Measurements from ENCODE around the gene OOSP3. TPM values are rescaled to one million over a fixed set of nuclear protein-coding genes. Genes with fewer than 3 reads are reported as not detected.
A peak's percentile ranks its signal among the peaks of the same experiment; 100 is the strongest.
"Not testable (repeated sequence)": the region's sequence is repeated elsewhere in the genome, so short reads cannot be mapped to it uniquely, and the experiment has no call there.

The OOSP3 gene
- total RNA-seq, 1 experiment from 2014 or later = not detected

- H3K27me3 ChIP-seq (ENCODE audit: insufficient read depth, low read depth); H3K4me2 ChIP-seq; H3K9me2 ChIP-seq (ENCODE audit: insufficient read depth); H2AFZ ChIP-seq; H3K4me1 ChIP-seq (replicated peaks; ENCODE audit: insufficient read depth); H3K79me2 ChIP-seq (ENCODE audit: low read depth); DNase-seq; BruUV-seq (replicated peaks); H3K36me3 ChIP-seq (ENCODE audit: low read depth); H4K20me1 ChIP-seq (ENCODE audit: insufficient read depth); H3K4me3 ChIP-seq; intact Hi-C loops (cut with micrococcal nuclease; ENCODE audit: unreplicated experiment); H3K27ac ChIP-seq; H3K9me3 ChIP-seq (ENCODE audit: insufficient read depth, low read depth); H3F3A ChIP-seq (ENCODE audit: insufficient read depth, low read depth); CTCF ChIA-PET: not testable (repeated sequence)
- POLR2A ChIA-PET (ENCODE audit: unreplicated experiment) = interaction anchor here (0.6 kb wide), 1 partner anchor 21 kb away, joined by 5 read pairs; no protein-coding TSS in a partner anchor
These were observed 27.2 kb upstream of the OOSP3 start for GRCh38 chr11:59851416-59851815.

- H2AFZ ChIP-seq = no peak overlapping the region
- H3K27me3 ChIP-seq (ENCODE audit: insufficient read depth, low read depth) = no peaks in the 10 kb centered on the region
- H3K9me3 ChIP-seq (ENCODE audit: insufficient read depth, low read depth) = no peaks in the 10 kb centered on the region
- no peak overlapping the region for H3K4me3 ChIP-seq
- no peak for DNase-seq
- no peak overlapping the region for H3K27ac ChIP-seq
- no peak for TF ChIP-seq EZH2 (IDR thresholded peaks at IDR 0.05; ENCODE audit: low read depth)
- TF ChIP-seq CTCF (conservative IDR thresholded peaks at IDR 0.05) = no peak
- H3K4me1 ChIP-seq (replicated peaks; ENCODE audit: insufficient read depth) = peaks cover 33% of the 10 kb centered on the region
- no peaks in the 10 kb centered on the region for H4K20me1 ChIP-seq (ENCODE audit: insufficient read depth)
- intact Hi-C loops (cut with micrococcal nuclease; ENCODE audit: unreplicated experiment) = loop anchor here (5.0 kb wide), 1 partner anchor 43 kb away; the partner anchor contains the start of gene MRPL16
- no TSS peak for BruUV-seq (replicated peaks)
- H3K36me3 ChIP-seq (ENCODE audit: low read depth) = no peaks in the 10 kb centered on the region
- no peaks in the 10 kb centered on the region for H3K9me2 ChIP-seq (ENCODE audit: insufficient read depth)
- H3K4me2 ChIP-seq = no peak overlapping the region
- H3K79me2 ChIP-seq (ENCODE audit: low read depth) = no peaks in the 10 kb centered on the region
- peaks cover 25% of the 10 kb centered on the region; the same call in 1 of the 2 replicates for H3F3A ChIP-seq (ENCODE audit: insufficient read depth, low read depth)
- POLR2A ChIA-PET (ENCODE audit: unreplicated experiment) = no interaction called here
- CTCF ChIA-PET = no interaction called here
These were observed 23.7 kb upstream of the OOSP3 start for GRCh38 chr11:59854871-59855270.

- H3K79me2 ChIP-seq (ENCODE audit: low read depth) = no peaks in the 10 kb centered on the region
- no peaks in the 10 kb centered on the region for H4K20me1 ChIP-seq (ENCODE audit: insufficient read depth)
- H3K36me3 ChIP-seq (ENCODE audit: low read depth) = no peaks in the 10 kb centered on the region
- H3K27ac ChIP-seq = peak overlapping the region; percentile 78
- H3F3A ChIP-seq (ENCODE audit: insufficient read depth, low read depth) = peaks cover 25% of the 10 kb centered on the region; the same call in 1 of the 2 replicates
- H3K9me3 ChIP-seq (ENCODE audit: insufficient read depth, low read depth) = no peaks in the 10 kb centered on the region
- H3K9me2 ChIP-seq (ENCODE audit: insufficient read depth) = no peaks in the 10 kb centered on the region
- POLR2A ChIA-PET (ENCODE audit: unreplicated experiment) = interaction anchor here (0.6 to 0.7 kb wide), 3 partner anchors 26 to 245 kb away, joined by 3 to 25 read pairs (median 4); no protein-coding TSS in a partner anchor
- TF ChIP-seq CTCF (conservative IDR thresholded peaks at IDR 0.05) = no peak
- TF ChIP-seq EZH2 (IDR thresholded peaks at IDR 0.05; ENCODE audit: low read depth) = no peak
- CTCF ChIA-PET = interaction anchor here (0.7 kb wide), 1 partner anchor 41 kb away, joined by 3 read pairs; no protein-coding TSS in a partner anchor
- peak; percentile 67 to 80 for DNase-seq
- H3K4me1 ChIP-seq (replicated peaks; ENCODE audit: insufficient read depth) = peaks cover 33% of the 10 kb centered on the region
- H3K4me2 ChIP-seq = peak overlapping the region; percentile 48
- H3K27me3 ChIP-seq (ENCODE audit: insufficient read depth, low read depth) = no peaks in the 10 kb centered on the region
- intact Hi-C loops (cut with micrococcal nuclease; ENCODE audit: unreplicated experiment) = loop anchor here (1.0 to 5.0 kb wide), 5 partner anchors 44 to 307 kb away; partner anchors contain the start of genes MRPL16 and STX3
- no peak overlapping the region for H3K4me3 ChIP-seq
- BruUV-seq (replicated peaks) = TSS peak; percentile 70
- H2AFZ ChIP-seq = peak overlapping the region; percentile 49; the same call in 1 of the 2 replicates
These were observed 20.8 kb upstream of the OOSP3 start for GRCh38 chr11:59857439-59858434.

All from PC-9 (cell line).